DND-41 (cell line): ENCODE data around the gene HMBS.

Experiments
- ATAC-seq: fragments of 200-7000 bp; cut with Tn5 transposase; 3 replicates; pipeline ENCODE4 v1.9.1; 2021; ENCODE audit warnings: low read depth; ENCODE audit not compliant: insufficient read depth
- DNase-seq: peaks from one replicate; pipeline ENCODE4 v3.0.0-alpha.2; 2020
- H2AFZ ChIP-seq: 2 replicates; pipeline ENCODE4 v1.6.0; 2012; ENCODE audit warnings: low read depth, low read length
- H3K27ac ChIP-seq: 2 replicates; pipeline ENCODE4 v1.5.1; 2012; ENCODE audit warnings: low read length, inconsistent platforms
- H3K27me3 ChIP-seq: fragments of 200-600 bp; sonication (generic); 2 replicates; pipeline ENCODE4 v1.6.0; 2012; ENCODE audit warnings: low read length, mild to moderate bottlenecking, inconsistent platforms; ENCODE audit not compliant: insufficient read depth, poor library complexity
- H3K36me3 ChIP-seq: 2 replicates; pipeline ENCODE4 v1.5.1; 2012; ENCODE audit warnings: low read length, inconsistent platforms; ENCODE audit not compliant: insufficient read depth
- H3K4me1 ChIP-seq: 2 replicates; pipeline ENCODE4 v1.5.1; 2012; ENCODE audit warnings: mild to moderate bottlenecking, low read length; ENCODE audit not compliant: insufficient read depth
- H3K4me2 ChIP-seq: 2 replicates; pipeline ENCODE4 v1.6.0; 2012; ENCODE audit warnings: mild to moderate bottlenecking, moderate library complexity, low read length, inconsistent platforms; ENCODE audit not compliant: insufficient read depth
- H3K4me3 ChIP-seq, 2 experiments: fragments of 200-600 bp in 1 of 2; shearing (Covaris generic) in 1 of 2; 2 replicates each; pipeline ENCODE4 v1.5.1; 2012 to 2016; ENCODE audit warnings: inconsistent platforms in 2 of 2, low read length in 2 of 2, mild to moderate bottlenecking in 2 of 2, low read depth in 1 of 2, moderate library complexity in 1 of 2
- H3K79me2 ChIP-seq: 2 replicates; pipeline ENCODE4 v1.6.0; 2012; ENCODE audit warnings: low read length, inconsistent platforms; ENCODE audit not compliant: insufficient read depth
- H3K9ac ChIP-seq: 2 replicates; pipeline ENCODE4 v1.6.0; 2012; ENCODE audit warnings: low read depth, mild to moderate bottlenecking, inconsistent platforms, low read length, moderate library complexity
- H3K9me3 ChIP-seq: 2 replicates; pipeline ENCODE4 v1.5.1; 2012; ENCODE audit warnings: low read length, moderate library complexity, mild to moderate bottlenecking, inconsistent platforms; ENCODE audit not compliant: insufficient read depth, severe bottlenecking
- H4K20me1 ChIP-seq: 2 replicates; pipeline ENCODE4 v1.6.0; 2012; ENCODE audit warnings: low read length; ENCODE audit not compliant: insufficient read depth
- CTCF ChIP-seq: IDR thresholded peaks from 2 replicates; pipeline ENCODE4 v1.5.1; 2012; ENCODE audit warnings: borderline replicate concordance, low read length, moderate library complexity, mild to moderate bottlenecking; ENCODE audit not compliant: poor library complexity, severe bottlenecking; ENCODE audit errors: extremely low read depth
- EZH2 ChIP-seq: IDR thresholded peaks from 3 replicates; pipeline ENCODE4 v1.6.1; 2012; ENCODE audit warnings: borderline replicate concordance, low read depth, mild to moderate bottlenecking, moderate library complexity, low read length, inconsistent platforms; ENCODE audit not compliant: severe bottlenecking

Gene HMBS

DNA sequence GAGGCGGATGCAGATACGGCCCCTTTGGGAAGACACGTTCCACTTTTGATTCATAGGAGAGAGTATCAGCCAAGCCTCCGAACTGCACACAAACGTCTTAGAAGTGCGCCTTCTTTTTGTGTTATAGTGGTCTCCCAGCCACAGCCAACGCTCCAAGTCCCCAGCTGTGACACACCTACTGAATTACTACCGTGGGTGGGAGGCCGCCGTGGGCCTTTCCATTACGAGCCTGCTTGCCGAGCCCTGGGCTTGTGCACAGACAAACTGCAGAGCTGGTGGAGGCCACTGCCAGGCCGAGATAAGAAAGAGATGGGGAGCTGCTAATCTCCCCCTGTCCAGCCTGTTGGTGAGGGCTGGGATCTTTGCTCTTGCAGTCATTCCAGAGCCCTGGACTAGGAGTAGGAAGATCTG, 761 bp downstream of the HMBS start:
- Histone ChIP-seq H3K4me2 (peak overlapping the region; percentile 89), H3K36me3 (peaks cover 30% of the 10 kb centered on the region), H3K4me3 (peak overlapping the region; percentile 62 to 91), H3K9ac (peak overlapping the region; percentile 67), H3K9me3 (no peaks in the 10 kb centered on the region), H3K79me2 (peaks cover 33% of the 10 kb centered on the region), H3K4me1 (peaks cover 21% of the 10 kb centered on the region), H4K20me1 (peaks cover 9% of the 10 kb centered on the region; the same call in 1 of the 2 replicates), H3K27ac (peak overlapping the region; percentile 89), H3K27me3 (no peaks in the 10 kb centered on the region), H2AFZ (peak overlapping the region; percentile 91)
- ATAC-seq (peak; percentile 7), DNase-seq (no peak)
- TF ChIP-seq EZH2 = no peak
- TF ChIP-seq CTCF = no peak

DNA sequence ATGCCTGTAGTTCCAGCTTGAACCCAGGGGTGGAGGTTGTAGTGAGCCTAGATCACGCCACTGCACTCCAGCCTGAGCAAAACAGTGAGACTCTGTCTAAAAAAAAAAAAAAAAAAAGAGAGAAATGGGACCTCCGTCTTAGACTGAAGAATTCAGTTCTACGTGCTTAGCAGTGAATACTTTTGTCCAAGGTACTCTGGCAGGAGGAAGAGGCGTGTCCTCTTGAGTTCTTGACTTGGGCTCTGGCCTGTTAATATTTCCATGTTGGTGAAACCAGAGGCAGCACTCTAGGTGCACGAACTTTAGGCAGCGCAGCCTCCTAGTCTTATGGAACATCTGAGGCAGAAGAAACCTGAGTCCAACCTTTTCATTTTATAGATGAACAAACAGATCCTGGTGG, 2.4 kb downstream of the HMBS start:
- no peak overlapping the region for H3K27ac ChIP-seq
- peaks cover 44% of the 10 kb centered on the region for H3K79me2 ChIP-seq
- no peak overlapping the region for H2AFZ ChIP-seq
- DNase-seq = no peak
- H3K36me3 ChIP-seq = peaks cover 23% of the 10 kb centered on the region
- TF ChIP-seq CTCF (no peak), EZH2 (no peak)
- H3K9me3 ChIP-seq = no peaks in the 10 kb centered on the region
- no peak overlapping the region for H3K4me3 ChIP-seq
- no peaks in the 10 kb centered on the region for H3K27me3 ChIP-seq
- peaks cover 12% of the 10 kb centered on the region; the same call in 1 of the 2 replicates for H4K20me1 ChIP-seq
- H3K9ac ChIP-seq = 0 out of 2 replicates have a peak overlapping the region, but pooled peaks have one; percentile 3
- no peak for ATAC-seq
- peaks cover 30% of the 10 kb centered on the region for H3K4me1 ChIP-seq
- H3K4me2 ChIP-seq = no peak overlapping the region

DNA sequence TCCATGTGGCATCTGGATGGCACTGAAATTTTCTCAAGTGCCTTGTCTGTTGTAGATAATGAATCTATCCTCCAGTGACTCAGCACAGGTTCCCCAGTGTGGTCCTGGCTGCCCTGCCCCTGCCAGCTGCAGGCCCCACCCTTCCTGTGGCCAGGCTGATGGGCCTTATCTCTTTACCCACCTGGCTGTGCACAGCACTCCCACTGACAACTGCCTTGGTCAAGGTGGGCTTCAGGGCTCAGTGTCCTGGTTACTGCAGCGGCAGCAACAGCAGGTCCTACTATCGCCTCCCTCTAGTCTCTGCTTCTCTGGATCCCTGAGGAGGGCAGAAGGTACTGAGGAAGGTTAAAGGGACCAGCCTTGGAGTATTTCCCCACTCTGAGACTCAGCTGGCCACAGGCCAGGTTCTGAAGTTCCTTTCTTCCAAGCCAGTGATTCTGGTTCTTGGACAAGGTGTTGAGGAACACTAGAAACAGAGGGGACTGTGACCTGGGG, 3.1 kb downstream of the HMBS start:
- peaks cover 18% of the 10 kb centered on the region for H4K20me1 ChIP-seq
- 0 out of 2 replicates have a peak overlapping the region, but pooled peaks have one; percentile 3 for H3K9ac ChIP-seq
- H3K4me2 ChIP-seq = no peak overlapping the region
- DNase-seq (no peak), ATAC-seq (no peak)
- H3K36me3 ChIP-seq = peaks cover 24% of the 10 kb centered on the region
- no peak overlapping the region for H3K27ac ChIP-seq
- H3K9me3 ChIP-seq = no peaks in the 10 kb centered on the region
- H3K4me3 ChIP-seq = no peak overlapping the region
- H3K4me1 ChIP-seq = peaks cover 37% of the 10 kb centered on the region
- H2AFZ ChIP-seq = no peak overlapping the region
- H3K27me3 ChIP-seq = no peaks in the 10 kb centered on the region
- TF ChIP-seq EZH2 = no peak
- no peak for TF ChIP-seq CTCF
- peaks cover 51% of the 10 kb centered on the region for H3K79me2 ChIP-seq
